GM21825 (cell line): ENCODE measurements around the gene APOM.

Experiments used
- ATAC-seq: cut with Tn5 transposase; IDR thresholded peaks from one replicate; pipeline ENCODE4 v1.9.1; 2021; ENCODE audit warnings: mild to moderate bottlenecking, moderate library complexity; ENCODE audit not compliant: unreplicated experiment

APOM gene

DNA sequence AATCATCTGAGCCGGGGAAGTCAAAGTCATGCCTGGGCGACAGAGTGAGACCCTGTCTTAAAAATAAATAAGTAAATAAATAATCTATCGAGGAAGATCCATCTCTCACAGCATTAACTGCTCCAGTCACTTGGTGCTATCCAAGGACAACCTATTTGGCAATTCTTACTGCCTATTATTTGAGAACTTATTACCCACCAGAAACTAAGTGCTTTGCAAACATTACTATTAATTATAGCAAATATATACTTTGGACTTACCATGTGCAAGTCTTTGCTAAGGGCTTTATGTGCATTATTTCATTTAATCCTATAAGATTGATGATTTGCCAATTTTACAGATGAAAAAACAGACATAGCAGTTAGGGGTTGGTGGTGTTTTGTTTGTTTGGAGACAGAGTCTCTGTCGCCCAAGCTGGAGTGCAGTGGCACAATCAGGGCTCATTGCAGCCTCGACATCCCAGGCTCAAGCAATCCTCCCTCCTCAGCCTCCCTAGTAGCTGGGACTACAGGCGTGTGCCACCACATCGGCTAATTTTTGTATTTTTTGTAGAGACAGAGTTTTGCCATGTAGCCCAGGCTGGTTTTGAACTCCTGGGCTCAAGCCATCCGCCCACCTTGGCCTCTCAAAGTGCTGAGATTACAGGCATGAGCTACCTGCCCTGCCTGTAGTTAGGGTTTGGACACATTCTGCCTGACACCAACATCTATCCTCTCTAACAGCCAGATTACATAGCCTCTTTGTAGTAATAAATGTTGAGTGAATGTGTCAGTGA lies 933 bp upstream of the APOM start:
- no peak for ATAC-seq

DNA sequence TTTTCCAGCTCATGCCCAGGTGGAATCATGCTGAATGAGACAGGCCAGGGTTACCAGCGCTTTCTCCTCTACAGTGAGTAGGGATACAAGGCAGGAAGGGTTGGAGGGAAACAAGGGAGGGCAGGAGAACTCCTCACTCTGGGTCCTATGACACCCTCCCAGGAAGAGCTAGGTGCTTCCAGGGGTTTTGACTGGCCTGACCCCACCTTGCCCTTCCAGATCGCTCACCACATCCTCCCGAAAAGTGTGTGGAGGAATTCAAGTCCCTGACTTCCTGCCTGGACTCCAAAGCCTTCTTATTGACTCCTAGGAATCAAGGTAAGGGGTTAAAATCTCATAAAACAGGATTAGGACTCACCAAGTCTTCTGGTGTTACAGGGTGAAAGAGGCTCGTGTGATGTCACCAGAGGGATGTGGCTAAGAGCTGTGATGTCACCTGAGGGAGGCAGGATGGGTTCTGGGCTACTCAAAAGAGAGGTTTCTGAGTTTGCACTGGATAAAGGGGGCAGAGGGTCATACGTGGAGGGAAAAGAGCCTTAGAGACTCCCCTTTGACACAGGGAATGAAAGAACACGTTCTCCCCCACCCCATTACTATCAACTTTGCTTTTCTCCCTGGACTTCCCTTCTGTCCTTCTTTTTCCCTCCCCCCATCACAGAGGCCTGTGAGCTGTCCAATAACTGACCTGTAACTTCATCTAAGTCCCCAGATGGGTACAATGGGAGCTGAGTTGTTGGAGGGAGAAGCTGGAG lies 1.9 kb downstream of the APOM start:
- ATAC-seq = no peak

DNA sequence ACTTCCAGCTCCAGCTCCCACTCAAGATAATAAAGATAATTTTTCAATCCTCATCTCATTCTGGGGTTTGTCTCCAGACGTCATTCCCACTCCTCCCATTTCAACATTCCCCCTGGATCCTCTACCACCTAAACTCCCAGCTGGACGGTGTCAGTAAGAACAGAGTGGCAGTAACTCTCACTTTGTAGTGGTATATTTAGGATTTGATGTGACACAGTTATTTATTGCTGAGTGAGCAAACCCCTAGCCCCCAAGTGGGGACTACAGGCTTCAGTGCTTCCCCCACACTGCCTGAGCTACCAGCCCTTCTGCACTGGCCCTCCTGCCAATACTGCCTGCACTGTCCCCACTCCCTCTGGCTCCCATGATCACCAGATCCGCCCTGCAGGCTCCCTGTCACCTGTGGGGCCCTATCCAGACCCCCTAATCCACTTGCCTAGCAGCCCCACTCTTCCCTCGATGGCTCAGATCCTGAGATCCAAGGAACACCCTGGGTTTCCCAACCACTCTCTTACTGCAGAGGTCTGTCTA lies 2.5 kb downstream of the APOM start:
- no peak for ATAC-seq

DNA sequence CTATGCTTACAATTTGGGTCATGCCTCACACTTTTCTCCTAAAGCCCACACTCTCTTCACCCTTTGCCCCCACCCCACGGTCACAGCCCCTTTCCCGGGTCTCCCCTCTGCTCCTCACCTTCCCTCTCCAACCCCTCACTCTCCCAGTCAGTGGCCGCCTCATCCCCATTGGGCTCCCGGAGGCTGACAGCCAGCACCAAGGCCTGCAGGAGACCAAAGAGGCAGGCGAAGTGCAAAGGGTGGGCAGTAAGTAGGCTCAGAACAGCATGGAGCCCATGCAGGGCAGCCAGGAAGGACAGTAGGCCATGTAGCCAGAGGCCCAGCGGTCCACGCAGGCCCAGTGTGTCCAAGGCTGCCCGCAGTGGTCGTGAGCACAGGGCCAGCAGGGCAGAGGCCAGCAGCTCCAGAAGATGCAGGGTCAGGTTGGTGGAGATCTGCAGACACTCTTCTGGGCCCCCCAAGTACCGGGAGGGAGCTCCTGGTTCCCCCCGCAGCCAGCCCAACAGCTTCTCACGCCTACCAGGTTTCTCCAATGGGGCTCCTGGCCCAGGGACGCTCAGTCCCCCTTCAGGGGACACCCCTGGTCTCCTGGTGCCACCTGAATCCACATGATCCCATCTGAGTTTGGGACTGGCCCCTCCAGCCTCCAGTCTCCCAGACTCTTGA lies 3.4 kb downstream of the APOM start:
- ATAC-seq = no peak

DNA sequence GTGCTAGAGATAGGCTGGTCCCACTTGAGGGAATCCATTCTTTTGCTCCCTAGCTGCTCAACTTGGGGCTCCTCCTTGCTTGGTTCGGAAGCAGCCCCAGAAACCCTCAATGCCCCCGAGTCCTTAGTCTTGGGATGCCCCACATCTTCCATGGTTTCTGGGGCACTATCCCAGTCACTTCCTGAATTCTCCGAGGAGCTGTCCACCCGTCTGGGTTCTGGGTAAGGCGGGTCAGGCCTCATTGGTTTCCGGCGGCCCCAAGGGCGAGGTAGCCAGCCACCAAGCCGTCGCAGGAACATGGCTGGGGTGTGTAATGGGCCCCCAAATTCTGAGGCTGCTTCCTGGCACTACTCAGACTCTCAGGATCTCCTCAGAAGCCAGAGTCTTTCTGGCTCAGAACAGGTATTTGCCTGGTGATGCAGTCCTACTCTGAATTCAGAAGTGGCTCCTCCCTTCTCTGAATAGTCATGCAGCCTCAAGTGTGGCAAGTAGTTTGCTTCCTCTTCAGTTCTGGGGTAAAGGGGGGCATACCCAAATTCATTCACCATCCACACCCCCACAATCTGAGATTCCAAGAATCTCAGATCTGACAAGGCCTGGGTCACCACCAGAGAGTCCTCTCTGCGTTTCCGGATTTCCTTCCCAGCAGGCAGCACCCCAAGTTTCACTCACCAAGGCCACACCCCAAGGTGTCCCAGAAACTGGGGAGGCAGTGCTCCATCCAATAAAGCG lies 4.1 kb downstream of the APOM start:
- no peak for ATAC-seq

DNA sequence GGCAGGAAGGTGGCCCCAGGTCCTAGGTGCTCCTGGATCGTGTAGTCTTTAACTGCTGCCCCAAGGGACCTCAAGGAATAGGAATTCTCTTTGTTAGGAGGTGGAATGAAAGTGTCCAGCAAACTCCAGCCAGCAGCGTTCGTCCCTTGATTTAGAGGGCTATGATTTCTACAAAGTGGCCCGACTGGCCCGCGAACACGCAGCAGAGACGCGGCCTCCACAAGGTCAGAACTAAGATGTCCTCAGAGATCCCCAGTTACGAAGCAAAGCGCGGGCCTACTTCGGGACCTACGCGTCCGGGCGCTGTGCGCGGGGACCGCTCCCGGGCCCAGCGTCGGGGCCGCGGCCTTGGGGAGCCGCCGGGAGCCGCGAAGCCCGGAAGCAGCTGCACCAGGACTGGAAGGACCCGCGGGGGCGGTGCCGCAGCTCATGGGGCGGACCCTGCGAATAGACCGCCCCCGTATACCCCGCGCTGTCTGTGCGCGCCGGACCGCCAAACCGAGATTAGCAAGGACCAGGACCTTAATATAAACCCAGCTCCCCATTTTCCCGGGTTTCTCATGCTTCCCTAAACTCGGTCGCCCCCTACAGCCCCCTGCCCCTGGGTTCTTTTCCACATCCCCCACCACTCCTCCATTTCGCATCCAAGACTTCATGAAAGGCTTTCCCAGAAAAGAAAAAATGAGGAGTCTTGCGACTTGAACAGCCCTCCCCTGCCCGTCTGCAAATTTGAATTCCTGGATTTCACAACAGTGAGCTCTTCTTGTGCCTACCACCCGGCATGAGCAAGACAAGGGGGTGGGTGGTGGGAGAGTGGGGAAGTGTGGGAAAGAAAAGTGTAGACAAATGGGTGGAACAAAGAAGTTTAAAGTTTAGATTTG lies 4.9 kb downstream of the APOM start, which contains the start of gene C6orf47:
C6orf47 (minus strand) TSS at position 398 of the 881 bp plus-strand sequence. CDS start 831 bp downstream, outside the sequence.
- peak; percentile 39 for ATAC-seq

DNA sequence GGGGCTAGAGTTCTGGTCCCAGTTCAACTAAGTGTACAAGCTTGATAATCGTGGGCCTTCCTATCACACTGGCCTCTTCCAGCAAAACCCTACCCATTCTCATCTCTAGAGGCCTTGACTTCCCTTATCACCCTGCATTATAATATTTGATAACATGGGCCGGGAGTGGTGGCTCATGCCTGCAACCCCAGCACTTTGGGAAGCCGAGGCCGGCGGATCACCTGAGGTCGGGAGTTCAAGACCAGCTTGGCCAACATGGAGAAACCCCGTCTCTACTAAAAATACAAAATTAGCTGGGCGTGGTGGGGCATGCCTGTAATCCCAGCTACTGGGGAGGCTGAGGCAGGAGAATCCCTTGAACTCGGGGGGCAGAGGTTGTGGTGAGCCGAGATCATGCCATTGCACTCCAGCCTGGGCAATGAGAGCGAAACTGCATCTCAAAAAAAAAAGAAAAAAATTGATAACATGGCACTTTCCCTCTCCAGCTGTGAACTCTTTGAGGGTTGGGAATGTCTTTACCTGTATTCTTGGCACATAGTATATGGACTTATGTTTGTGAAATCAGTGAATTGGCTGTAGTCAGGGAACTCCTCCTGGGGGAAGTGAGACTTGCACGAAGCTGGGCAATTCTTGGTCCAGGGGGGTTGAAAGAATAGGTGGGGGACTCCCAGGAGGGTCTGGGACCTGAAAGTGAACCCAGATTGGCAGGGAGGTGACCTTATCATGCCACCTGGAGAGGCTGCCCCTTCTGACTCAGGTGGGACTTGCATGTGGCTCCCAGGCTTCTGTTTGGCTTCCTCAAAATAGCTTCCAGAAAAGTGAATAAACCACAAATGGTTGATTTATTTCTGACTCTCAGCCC lies 5.8 kb downstream of the APOM start:
- ATAC-seq = no peak

DNA sequence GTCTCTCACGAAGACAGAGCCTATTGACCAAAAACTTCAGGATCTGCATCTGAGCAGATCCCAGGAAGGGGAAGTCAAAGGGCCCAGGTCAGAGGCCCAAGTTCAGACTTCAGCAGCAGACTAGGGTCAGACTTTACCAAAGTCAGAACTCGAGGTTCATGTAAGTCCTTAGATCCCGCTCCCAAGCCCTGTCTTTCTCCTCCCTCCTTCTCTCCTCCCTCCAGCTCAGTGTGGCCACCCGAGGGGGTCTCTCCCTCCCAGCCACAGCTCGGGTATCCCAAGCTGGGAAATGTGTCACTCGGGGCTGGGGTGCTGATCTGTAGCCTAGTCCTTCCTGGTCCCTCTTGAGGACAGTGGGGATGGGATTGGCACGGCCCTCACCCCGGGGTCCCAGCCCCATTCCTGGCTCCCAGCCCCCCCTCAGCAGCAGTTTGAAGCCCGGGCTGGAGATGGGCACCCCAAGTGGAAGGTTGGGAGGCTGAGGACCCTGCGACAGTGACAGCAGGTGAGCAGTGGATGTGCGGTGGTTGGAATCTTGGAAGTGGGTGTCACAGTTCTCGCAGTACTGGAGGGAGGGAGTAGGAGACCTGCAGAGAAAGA lies 6.5 kb downstream of the APOM start:
- no peak for ATAC-seq

DNA sequence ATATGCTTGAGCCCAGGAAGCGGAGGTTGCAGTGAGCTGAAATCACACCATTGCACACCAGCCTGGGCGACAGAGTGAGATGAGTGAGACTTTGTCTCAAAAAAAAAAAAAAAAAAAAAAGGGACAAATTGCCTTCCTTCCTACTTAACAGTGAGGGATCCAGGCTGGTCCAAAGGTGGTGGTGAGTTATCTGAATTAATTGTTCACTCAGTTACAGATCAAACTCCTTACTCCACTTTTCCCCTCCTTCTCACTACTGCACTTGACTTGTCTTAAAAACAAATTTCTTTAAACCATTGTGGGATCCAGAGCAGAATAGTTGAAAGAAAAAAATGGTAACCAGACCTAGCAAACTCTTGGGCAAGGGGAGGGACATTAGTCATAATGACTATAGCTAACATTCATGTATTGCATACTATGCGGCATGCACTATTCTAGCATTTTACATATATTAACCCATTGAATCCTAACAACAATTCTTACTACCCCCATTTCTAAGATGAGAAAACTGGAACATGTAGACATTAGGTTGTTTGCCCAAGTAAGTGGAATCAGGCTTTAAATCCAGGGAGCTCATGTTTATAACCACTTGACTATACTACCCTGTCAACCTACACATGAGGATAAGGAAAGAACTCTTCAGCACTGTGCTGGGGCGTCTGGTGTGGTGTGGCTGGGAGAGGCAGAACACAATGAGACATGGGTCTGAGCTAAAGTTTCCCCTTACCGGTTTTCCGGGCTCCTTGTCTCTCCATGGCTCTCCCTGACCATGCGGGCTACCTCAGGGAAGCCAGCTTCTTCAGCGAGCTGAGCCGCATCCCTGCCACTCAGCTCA lies 7.6 kb downstream of the APOM start:
- ATAC-seq = no peak

DNA sequence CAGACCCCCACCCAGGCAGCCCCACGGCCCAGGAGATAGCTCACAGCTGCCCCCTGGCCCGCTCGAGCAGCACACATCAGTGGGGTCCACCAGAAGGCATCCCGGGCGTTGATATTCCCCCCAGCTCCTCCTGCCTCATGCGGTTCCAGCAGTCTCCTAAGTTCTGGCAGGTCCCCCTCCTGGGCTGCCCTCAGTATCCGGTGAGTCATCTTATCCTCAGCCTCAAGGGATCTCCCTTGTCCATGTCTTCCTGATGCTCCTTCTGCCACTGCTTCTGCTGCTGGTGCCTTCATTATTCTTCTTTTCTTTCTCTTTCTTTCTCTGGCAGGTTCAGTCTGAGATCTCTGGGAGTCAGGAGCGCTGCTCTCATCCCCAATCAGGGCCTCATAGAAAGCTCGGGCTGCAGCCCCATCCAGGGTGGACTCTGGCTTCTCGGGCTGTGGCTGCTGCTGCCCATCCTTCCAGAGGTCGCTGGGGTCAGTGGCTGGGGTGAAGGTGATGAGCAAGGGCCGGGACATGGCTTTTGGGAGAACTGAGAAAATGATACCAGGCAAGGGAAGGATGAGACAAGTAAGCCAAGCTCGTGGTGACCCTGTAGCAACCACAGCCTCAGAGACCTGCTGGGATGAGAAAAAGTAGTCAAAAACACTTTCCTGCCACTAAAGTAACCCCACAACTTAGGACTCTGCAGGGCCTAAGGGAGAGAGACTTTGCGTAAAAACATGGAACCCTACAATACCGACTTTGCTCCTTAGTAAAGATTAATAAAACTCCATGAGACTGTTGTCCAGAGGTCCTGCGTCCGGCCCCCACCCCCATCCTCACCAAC lies 8.5 kb downstream of the APOM start:
- no peak for ATAC-seq

DNA sequence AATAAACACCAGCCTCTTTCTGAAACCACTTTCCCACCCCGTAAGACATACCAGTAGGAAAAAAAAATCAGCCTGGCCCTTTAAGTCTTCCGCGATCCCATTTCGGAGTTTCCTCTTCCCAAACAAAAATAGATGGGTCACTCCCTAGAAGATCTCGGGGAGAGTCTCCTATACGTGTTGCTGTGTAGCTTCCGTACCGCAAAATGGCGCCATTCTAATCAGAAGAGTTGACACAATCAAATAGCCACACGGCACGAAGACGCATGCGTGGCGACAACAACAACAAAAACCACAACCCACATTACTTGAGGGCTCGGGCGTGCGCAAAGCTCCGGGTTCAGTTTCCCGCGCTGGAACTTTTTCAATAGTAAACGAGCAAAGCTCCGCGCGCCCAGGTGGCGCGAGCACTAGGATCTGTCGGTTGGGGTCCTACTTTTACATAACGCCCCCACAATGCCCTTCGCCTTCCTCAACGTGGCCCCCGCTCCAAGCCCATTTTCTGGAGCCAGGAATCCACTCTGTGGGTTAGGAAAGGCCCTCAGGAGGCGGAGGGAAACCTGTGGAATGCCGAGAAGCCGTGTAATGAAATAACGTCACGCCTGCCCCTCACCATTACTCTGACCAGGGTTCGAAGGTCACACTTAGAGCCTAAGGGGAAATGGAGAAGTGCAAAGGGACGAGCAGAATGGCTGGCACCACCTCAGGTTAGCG lies 9.3 kb downstream of the APOM start, which contains the start of gene GPANK1:
GPANK1 (minus strand) TSS at position 208 of the 711 bp plus-strand sequence. CDS start 519 bp downstream, outside the sequence.
- ATAC-seq = peak; percentile 26

DNA sequence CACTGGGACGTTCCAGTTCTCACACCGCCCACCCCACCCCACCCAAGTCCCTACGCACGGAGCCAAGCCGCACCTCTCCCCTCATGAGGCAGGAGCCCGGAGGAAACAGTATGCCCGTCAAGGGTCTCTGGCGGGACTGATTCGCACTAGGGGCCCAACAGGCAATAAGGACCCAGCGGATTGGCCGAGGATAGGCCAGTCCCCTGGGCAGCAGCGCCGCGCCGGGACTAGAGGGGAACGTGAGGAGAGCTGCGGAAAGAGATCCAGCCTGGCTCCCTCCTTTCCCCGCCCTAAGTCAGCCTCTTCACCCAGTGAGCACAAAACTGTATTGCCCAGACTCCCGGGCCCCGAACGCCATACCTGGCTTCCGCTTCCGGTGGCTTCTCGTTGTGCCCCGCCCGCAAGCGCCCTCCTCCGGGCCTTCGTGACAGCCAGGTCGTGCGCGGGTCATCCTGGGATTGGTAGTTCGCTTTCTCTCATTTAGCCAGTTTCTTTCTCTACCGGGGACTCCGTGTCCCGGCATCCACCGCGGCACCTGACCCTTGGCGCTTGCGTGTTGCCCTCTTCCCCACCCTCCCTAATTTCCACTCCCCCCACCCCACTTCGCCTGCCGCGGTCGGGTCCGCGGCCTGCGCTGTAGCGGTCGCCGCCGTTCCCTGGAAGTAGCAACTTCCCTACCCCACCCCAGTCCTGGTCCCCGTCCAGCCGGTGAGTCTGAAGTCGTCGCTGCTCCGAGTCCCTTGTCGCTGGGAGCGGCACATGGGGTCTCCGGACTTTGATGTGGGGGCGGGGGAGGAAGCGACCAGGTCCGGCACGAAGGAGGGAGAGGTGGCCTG lies 10.0 kb downstream of the APOM start, which contains the start of gene CSNK2B:
CSNK2B (plus strand) TSS at position 580 of the 836 bp plus-strand sequence. CDS start 752 bp downstream, outside the sequence.
- peak; percentile 68 for ATAC-seq

DNA sequence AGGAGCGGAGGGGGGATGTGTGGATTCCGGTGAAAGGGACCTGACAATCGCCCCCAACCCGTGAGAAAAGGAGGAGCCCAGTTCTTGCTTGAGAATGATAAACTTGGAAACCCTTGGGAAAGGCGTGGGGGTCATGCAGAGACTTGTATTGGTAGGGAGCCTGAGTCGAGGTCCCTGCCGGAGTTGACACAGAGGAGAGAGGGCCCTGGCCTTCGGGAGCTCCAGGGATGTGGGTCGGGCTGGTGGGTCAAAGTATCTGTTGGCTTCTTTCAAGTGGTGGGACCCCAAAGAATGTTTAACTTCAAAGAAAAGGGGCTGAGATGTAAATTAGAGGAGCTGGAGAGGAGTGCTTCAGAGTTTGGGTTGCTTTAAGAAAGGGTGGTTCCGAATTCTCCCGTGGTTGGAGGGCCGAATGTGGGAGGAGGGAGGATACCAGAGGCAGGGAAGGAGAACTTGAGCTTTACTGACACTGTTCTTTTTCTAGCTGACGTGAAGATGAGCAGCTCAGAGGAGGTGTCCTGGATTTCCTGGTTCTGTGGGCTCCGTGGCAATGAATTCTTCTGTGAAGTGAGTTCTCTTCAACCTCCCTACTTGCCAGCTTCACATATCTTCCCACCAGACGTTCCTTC lies 10.8 kb downstream of the APOM start:
- no peak for ATAC-seq

DNA sequence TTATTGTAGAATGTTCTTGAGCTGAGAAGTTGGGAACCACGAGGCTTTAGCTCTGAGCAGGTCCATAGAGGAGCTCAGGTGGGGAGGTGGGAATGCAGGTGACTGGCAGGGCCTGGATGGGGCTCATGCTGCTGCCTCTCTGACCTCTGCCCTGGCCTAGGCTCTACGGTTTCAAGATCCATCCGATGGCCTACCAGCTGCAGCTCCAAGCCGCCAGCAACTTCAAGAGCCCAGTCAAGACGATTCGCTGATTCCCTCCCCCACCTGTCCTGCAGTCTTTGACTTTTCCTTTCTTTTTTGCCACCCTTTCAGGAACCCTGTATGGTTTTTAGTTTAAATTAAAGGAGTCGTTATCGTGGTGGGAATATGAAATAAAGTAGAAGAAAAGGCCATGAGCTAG lies 14.0 kb downstream of the APOM start, which contains the start of gene LY6G5B:
LY6G5B (plus strand) TSS at position 301 of the 400 bp plus-strand sequence. CDS start 975 bp downstream, outside the sequence.
- ATAC-seq = no peak
